DMS153 treated with DMSO at 0.1 percent for 48 hours (cell line): ENCODE data around the gene NR2F2.
"Not testable (repeated sequence)": the region's sequence is repeated elsewhere in the genome, so short reads cannot be mapped to it uniquely, and the experiment has no call there.

Source experiments
- DNase-seq: peaks from one replicate; lab custom pipeline; 2025; ENCODE audit not compliant: unreplicated experiment; lab: John Stamatoyannopoulos, UW

NR2F2 gene

DNA sequence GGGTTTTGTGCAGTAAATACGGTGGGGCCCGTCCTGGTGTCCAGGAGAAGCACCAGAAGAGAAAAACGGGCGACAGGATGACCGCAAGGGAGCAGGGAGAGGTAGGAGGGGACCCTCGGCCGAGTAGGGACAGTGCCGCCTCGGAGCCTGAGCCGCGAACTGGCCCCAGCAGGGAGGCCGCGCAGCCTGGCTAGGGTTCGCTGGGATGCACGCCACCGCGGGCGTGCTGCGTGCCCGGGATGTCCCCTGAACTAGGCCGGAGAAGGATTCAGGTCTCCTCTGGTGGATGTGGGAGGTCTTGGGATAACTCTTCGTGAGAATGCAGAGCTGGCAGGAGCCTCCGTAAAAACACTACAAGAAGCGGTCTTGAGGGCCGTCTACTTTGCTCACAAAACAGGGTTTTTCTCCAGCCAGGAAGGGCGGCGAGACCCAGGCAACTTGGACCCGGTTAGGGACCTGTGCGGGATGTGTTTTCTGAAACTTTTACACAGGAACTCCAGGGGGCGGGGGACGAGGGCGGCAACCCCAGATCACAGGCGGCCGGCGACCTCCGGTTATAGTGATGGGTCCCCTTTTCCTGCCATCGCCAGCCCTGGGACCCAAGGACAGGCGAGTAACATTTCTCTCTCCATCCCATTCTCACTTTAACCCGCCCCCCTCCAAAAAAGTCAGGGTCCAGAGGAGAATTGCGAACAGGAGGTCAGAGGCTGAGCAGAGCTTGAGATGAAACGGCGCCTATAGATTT lies 35.5 kb downstream of the NR2F2 start:
- no peak for DNase-seq

DNA sequence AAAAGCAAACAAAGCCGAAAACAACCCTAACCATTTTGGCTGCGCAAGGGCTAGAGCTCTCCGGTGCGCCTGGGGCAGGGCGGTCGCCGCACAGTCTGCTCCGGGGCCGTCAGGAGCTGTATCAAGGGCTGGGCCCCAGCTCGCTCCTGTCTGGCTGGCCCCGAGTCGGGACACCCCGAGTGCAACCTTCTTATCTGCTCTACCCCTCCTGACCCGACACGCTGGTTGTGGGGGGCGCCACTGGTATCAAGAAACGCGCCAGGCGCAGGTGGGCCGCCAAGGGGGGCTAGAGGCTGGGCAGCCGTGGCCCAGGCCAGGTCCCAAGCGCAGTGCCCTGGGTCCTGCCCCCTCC lies 36.0 kb downstream of the NR2F2 start:
- DNase-seq, result no peak

DNA sequence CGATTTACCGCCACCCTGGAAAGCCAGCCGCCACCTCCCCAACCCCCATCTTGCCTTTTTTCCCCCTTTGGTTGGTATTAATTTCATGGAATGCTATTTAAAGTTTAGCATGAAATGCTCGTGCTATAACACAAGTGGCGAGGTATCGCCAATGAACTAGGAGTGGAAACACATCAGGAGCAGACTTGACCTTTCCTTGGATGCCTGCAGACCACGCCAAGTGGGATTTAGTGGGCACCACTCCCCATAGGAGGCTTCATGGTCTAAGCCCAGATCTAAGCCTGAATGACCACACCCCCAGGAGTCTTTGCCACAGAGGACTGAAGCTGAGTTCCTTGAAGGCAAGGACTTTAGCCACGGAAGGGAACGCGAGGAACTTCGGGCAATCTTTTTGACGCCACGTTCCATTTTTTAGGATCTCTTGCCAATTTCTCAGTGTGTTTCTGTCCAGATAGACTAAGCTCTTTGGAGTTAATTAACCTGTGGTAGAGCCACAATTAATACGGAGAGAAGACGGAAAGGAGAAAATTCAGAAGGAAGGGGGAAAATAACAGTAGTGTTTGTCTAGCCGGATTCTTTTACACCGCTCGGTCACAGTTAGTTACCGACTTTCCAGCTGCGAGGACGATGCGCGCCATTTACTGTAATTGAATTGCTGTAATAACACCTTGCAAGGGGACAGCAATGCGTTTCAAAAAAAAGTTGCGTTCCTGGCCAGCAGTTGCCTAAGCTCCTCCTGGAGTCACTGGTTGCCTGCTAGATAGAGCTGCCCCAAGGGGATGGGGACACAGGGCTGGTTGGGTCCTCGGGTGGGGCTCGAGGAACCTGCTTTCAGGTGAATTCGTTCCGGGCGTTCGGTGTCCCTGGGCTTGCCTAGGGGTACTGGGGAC lies 37.1 kb downstream of the NR2F2 start:
- no peak for DNase-seq

DNA sequence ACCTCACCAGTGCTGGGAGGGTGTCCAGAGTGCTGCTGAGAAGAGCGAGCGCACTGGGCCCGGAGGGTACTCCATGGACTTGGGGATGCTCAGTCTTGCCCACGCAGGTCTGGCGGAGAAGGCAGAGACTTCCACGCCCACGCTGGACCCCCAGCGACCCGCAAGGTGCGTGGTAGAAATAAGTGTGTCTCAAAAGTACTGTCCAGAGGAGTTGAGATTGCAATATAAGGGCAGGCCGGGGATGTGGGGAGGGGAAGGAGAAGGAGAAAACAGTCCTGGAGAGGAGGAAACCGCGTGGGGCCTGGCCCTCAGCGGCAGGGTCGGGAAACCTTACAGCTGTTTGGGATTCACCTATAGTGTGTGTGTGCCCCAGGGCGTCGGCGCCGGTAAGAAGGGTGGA lies 38.9 kb downstream of the NR2F2 start:
- DNase-seq, result no peak

DNA sequence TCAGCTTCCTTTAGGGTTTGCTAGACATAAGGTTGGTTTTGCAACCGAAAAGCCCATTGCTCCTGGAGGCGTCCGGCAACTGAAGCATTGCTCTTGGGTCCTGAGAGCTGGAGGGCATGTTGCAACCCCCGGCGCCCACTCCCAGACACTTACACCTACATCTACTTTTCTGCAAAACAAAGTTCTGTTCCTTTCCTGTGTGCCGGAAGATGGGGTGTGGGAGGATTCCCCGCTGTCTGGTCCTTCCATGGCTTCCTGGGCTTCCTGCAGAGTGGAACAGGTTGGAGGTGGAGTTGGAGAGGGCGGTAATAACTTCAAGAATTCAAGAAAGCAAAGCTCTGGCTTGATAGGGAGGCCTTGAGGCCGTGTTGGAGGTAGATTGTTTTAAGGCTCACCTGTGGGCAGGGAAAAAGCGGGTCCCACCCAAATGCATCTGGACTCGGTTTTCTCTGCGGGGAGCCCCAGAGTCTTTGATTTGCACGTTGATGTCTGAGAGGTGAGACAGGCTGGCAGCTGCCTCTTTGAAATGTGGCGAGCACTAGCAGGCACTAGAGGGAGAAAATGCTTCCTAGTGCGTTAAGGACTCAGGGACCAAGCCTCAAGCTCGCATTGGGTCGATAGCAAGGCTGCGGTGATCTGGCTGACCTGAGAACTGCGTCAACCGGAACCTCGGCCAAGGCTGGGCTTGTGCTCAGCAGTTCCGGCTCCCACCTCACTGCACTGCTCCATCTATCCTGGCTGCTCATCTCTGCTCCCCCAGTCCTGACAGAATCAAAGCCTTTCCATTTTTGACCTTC lies 39.5 kb downstream of the NR2F2 start:
- no peak for DNase-seq

DNA sequence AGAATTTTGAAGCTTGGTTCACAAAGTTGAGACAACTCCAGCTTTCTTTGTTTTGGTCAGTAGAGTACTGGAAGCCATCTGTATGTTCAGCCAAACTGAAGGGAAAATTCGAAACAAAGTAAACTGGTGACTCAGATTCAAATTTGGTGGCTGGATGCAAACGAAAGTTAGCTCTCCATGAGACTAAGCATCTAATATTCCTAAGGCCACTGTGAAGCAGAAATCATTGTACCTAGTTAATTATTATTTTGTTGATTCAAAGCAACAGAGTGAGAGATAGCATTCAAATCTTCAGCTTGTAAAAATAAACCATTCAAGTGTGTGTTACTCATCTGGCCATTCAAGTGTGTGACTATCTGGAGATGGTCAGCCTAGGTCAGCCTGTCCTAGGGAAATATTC lies 42.1 kb downstream of the NR2F2 start:
- no peak for DNase-seq

DNA sequence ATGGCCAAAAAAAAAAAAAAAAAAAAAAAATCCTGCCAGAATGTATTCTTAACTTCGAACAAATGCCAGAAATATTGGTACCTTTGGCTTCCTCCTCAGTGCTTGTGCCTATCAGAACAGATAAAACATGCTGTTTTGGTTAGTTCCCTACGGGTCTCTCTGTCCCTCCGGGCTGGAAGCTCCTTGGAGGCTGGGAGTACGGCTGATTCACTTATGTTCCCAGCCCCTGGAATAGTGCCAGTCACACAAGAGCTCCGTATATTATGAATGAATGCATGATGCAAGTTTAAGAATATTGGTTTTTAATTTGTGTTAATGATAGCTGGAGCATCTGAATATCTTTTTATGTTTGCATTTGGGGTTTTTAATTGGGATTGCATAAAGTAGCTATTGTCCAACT lies 44.0 kb downstream of the NR2F2 start:
- DNase-seq, result no peak

DNA sequence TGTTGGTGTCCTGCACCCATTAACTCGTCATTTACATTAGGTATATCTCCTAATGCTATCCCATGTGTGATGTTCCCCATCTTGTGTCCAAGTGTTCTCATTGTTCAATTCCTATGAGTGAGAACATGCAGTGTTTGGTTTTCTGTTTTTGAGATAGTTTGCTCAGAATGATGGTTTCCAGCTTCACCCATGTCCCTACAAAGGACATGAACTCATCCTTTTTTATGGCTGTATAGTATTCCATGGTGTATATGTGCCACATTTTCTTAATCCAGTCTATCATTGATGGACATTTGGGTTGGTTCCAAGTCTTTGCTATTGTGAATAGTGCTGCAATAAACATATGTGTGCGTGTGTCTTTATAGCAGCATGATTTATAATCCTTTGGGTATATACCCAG lies 49.1 kb downstream of the NR2F2 start:
- not testable (repeated sequence) for DNase-seq

DNA sequence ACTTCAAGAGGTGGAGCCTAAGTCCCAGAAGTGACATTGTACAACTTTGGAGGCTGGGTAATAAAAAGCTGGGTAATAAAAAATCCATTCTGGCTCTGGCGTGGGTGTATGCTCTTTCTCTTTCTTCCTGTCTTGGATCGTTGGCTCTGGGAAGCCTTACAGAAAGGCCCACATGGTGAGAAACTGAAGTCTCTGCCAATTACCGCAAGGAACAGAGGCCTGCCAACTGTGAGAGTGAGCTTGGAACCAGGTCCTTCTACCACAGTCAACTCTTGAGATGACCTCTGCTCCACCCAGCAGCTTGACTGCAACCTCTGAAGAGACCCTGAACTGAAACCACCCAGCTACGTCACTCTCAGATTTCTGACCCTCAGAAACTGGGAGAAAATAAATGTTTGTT lies 51.0 kb downstream of the NR2F2 start:
- DNase-seq, result no peak

DNA sequence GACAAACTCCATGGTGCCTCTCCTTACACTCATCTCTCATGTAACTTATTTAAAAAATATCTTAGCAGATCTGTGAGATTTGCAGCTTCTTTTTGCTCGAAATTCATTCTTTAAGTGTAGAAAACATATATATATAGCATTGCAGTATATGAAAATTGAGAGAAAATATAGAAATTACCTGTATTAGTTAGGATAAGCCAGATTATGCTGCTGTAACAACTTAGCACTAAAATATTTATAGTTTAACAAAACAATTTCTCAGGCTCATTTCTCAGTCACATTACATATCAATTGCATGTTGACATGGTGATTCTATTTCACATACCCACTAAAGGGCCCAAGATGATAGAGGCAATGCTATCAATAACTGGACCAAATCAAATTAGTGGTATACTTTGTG lies 54.7 kb downstream of the NR2F2 start:
- DNase-seq, result no peak

DNA sequence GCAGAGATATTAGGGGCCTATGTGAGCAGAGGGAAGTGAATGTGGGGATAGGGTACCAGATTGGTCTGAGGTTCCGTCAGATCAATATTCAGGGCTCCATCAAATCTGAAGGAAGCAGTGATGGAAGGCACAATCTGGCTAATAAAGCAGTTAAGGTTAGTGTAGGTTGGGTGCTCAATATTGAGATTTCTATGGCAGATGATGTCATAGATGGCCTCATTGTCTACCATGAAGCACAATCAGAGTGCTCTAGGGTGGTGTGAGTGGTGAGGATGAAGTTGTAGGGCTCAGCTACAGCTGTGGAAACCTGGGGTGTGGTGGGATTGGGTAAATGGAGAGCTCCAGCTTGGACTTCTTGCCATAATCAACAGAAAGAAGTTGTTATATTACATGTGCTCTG lies 58.2 kb downstream of the NR2F2 start:
- DNase-seq, result no peak
